T-helper 2 cell treated with Interferon-gamma antibody and Interleukin-4, amounts not matched to agents 100 ng/mL and 5 ng/mL, for 36 hours (primary cell): ENCODE measurements around the gene RAVER2. TPM values are rescaled to one million over a fixed set of nuclear protein-coding genes. Genes with fewer than 3 reads are reported as not detected.
"Not testable (repeated sequence)": the region's sequence is repeated elsewhere in the genome, so short reads cannot be mapped to it uniquely, and the experiment has no call there.

ENCODE experiments used
- intact Hi-C: fragments of 100-400 bp; cut with micrococcal nuclease; formaldehyde crosslinking; loops from one replicate; pipeline ENCODE4 v1.15.1; 2023
- total RNA-seq: library from RNA; stranded (reverse); gene quantifications from 2 replicates; pipeline ENCODE4 v1.2.3, GENCODE V29; 2022

Gene RAVER2, protein sequence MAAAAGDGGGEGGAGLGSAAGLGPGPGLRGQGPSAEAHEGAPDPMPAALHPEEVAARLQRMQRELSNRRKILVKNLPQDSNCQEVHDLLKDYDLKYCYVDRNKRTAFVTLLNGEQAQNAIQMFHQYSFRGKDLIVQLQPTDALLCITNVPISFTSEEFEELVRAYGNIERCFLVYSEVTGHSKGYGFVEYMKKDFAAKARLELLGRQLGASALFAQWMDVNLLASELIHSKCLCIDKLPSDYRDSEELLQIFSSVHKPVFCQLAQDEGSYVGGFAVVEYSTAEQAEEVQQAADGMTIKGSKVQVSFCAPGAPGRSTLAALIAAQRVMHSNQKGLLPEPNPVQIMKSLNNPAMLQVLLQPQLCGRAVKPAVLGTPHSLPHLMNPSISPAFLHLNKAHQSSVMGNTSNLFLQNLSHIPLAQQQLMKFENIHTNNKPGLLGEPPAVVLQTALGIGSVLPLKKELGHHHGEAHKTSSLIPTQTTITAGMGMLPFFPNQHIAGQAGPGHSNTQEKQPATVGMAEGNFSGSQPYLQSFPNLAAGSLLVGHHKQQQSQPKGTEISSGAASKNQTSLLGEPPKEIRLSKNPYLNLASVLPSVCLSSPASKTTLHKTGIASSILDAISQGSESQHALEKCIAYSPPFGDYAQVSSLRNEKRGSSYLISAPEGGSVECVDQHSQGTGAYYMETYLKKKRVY
- 0.52 and 0.70 TPM in 2 replicates for total RNA-seq

DNA sequence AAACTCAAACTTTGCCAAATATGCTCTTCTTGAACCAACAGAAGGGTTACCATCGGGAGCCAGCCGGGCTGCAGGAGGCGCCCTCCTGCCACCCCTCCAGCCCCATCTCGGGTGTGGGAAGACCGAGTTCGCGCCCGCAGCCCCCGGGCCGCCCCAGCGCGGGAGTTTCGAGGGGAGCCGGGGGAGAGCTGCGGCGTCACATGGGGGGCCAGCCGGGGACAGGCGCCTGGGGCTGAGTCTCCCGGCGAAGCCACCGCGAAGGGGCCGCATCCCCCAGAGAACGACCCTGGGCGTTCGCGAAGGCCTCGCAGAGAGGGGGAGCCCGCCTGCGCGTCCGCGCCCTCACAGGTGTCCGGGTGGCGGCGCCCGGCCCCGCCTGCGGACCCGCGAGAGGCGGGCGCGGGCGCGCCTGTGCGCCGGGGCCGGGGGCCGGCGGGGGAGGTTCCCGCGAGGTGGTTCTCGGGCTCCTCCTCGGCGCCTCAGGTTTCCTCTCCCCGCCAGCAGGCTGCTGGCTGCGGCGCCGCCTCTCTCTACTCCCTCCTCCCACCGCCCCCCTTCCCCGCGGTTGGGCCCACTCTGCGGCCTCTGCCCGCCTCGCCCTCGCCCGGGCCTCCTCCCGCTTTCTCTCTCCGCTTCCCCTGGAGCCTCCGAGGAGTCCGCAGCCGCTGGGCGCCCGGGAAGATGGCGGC lies at the start of gene RAVER2:
Gene RAVER2 (plus strand): TSS at position 584 of the 689 bp plus-strand sequence. CDS start 98 bp downstream, at position 682.
- intact Hi-C loops = loop anchor here (2.0 to 10.0 kb wide), 2 partner anchors 80 to 320 kb away; no protein-coding TSS in a partner anchor

DNA sequence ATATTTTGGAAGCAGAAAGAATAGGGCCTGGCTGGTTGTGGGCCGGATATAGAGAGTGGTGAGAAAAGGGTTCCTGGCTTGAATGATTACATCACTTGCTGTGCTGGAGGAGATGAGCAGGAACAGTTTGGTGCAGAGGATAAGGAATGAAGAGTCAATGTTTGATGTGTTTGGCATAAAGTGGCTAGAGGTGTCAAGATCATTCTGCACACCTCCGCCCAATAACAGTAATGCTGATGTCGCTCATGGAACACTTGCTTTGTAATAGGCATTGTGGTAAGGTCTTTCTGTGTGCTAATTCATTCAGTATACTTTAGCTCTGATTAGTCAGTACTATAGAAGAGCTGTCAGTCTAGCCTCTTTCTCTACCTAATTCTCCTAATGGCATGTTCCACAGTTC lies 48.0 kb upstream of the RAVER2 start:
- intact Hi-C loops = no loop called here

DNA sequence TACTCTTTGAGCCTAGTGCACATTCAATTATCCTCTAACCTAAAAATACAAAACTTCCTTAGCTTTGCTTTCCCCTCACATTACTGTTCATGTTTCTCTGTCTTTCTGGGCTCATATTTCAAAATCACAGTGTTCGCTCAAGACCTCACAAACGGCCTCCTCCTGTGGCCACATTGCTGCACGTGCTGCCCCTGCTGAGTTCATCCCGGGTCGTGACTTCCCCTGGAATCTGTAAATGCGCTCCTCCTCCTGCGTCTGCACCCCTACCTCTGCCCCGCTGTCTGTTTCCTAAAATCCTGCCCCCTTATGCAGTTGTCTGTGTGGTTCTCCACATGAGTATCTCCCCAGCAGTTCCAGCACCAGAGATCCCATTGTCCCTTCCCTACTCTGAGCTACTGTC lies 45.5 kb upstream of the RAVER2 start:
- intact Hi-C loops = no loop called here

DNA sequence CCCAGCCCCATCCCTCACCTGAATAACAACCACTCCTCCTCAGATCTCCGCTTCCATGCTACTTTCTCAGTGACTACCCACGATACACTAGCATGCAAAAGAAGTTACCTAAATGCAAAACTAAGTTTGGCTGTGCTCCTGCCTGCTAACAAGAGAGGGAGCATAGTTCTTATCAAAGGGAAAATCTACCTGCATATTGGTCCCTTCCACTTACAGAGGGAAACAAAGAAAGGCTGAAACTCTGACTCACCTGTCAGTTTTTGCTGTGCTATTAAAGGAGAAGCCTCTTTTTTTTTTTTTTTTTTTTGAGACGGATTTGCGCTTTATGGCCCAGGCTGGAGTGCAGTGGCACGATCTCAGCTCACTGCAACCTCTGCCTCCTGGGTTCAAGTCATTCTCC lies 43.8 kb upstream of the RAVER2 start:
- intact Hi-C loops = no loop called here

DNA sequence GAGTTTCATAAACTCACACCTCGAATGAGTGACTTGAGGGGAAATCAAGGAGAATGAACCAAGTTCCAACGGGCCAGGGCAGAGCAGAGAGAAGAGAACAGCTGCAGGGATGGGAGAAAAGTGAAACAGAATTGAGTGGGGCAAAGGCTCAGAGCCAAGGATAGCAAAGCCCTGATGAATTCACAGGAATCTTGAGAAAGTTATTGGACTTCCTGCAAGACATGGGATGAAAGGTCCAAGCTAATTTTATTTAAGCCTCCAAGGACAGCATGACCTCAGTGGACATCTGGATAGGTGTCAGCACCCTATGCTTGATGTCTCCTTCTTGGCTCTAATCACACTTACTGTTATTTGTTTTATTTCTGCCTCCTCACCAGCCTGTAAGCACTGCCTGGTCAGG lies 43.0 kb upstream of the RAVER2 start:
- intact Hi-C loops = no loop called here

DNA sequence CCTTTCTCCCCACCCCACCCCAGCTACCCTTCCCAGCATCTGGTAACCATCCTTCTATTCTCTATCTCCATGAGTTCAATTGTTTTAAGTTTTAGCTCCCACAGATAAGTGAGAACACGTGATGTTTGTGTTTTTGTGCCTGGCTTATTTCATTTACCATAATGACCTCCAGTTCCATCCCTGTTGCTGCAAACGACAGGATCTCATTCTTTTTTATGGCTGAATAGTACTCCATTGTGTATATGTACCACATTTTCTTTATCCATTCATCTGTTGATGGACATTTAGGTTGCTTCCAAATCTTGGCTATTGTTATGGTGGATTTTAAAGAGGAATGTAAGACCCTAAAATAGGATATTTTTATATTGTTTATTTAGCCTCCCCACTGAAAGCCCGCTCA lies 42.2 kb upstream of the RAVER2 start:
- intact Hi-C loops = not testable (repeated sequence)

DNA sequence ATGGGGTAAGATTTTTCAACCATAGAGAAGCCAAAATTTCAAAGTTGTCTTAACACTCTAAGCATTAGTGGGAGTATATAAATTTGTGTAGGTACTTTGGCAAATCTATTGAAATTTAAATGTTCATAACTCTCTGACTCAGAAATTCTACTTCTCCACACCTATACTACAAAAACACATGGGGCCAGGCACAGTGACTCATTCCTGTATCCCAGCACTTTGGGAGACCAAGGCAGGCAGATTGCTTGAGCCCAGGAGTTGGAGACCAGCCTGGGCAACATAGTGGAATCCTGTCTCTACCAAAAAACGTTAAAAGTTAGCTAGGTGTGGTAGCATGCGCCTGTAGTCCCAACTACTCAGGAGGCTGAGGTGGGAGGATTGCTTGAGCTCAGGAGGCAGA lies 41.3 kb upstream of the RAVER2 start:
- intact Hi-C loops = no loop called here

DNA sequence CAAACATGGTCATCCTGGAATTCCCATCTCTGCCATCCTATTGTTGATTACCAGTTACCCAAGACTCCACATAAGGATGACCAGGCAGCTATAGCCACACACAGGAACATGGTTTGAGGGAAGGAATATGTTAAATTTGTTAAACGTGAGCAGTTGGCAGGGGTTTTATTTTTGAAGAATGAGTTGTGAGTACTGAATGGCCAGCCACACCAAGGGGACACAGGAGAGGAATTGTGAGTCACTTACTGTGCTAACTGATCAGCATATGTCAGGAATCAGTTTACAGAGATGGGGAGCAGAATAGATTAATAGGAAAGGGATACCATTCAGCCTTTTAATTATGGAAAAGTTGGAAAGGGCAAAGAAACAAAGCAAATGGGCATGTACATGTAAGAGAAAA lies 39.3 kb upstream of the RAVER2 start:
- intact Hi-C loops = no loop called here

DNA sequence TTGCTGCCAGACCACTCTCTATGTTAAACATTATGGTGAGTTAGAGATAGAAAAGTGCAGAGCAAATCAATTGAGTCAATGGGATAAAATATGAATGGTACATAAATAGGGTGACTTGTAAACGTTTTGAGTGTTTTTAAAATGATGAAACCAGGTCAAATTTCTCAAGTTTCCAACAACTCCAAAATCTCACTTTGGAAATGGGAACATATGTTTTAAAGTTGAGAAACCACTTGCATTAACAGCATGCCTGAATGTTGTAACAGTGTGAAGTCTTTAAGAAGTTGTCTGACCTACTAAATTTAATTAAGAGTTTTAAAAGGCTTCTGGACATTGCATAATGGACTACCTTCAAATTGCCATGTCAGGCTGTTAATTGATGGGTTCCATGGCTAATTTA lies 33.6 kb upstream of the RAVER2 start:
- intact Hi-C loops = no loop called here

DNA sequence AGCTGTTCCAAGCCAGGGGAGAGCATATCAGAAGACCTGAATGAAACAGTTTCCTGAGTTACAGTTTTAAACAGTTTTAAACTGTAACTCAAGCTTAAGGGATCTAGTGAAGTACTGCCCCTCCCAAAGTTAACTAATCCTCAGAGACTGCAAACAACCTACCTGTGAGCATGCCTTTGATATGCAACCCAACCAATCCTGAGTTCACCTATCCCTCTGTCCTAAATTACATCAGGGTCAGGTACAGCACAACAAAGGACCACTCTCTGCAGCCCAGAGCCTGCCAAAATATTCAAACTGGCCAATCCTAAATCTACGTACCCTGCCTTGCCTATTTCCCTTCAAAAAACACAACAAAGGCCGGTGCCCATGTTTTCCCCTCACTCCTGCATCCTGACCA lies 32.8 kb upstream of the RAVER2 start:
- intact Hi-C loops = no loop called here

DNA sequence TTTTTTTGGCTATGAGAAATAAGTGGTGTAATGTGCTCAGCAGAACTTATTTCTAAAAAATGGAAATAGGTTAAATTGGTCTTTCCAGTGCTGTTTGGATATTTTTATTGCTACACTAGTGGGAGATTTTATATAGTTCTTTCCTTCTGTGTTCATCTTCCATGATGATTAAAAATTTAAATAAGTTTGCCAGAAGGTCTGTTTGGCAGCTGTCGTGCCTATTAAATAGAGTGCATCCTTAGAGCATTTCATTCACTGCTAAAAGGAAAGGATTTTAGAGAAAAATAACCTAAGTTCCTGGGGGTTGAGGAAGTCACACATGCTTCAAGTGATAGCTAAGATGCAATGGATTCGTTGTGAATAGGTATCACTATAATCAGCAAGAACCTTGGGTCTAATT lies 29.7 kb upstream of the RAVER2 start:
- intact Hi-C loops = no loop called here

DNA sequence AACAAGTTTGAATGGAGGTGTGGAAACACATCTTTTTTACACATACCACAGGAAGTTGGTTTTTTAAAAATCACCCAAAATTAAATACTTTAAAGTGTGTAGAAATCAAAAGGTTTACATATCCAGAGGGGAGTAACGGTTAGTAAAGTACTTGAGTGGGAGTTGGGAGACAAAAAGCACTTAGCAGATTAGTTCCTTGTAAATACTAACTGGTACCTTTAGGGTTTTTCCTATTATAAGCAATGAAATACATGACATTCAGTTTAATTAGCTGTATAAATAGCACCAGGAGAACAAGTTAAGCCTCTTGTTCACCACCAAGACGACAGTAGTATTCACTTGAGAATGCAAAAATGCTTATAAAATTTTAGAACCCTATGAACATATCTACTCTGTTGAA lies 23.7 kb upstream of the RAVER2 start:
- intact Hi-C loops = no loop called here

DNA sequence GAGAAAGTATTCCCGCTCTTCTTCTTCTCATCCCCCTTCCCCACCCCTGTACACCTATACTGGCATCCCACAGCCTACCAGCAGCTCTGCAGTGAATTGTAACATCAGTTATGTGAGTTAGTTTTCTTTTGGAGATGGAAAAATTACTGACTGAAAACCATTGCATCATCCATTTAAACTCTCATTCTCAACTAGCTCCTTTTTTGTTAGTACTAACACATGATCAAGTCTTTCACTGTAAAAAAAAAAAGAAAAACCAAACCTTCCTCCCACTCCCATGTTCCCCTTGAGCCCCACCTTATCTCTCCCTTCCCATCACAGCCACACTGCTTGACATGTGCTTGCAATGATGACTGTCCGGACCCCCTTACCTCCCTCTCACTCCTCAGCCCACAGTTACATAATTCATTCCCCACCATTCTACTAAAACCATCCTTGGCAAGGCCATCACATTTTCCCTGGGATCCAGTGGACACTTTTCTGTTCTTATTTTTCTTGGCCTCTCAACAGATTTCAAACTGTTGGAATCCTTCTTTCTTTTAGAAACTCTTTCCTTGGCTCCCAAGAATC lies 23.2 kb upstream of the RAVER2 start:
- intact Hi-C loops = no loop called here

DNA sequence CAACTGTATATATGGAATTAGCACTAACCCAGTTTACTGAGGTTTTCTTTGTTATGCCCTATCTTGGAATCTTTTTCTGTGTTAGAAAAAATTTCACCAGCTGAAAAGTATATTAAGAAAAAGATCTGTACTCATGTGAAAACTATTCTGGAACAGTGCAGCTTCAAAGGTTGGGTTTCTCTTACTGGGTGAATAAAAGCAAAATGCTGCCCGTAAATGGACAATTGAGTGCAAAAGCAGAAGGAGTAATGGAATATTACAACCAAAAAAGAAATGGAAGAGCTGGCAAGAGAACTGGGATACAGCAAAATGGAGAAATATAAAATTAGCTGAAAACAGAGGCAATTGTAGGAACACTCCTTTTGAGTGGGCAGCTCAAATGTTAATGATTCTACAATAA lies 17.0 kb upstream of the RAVER2 start:
- intact Hi-C loops = no loop called here

DNA sequence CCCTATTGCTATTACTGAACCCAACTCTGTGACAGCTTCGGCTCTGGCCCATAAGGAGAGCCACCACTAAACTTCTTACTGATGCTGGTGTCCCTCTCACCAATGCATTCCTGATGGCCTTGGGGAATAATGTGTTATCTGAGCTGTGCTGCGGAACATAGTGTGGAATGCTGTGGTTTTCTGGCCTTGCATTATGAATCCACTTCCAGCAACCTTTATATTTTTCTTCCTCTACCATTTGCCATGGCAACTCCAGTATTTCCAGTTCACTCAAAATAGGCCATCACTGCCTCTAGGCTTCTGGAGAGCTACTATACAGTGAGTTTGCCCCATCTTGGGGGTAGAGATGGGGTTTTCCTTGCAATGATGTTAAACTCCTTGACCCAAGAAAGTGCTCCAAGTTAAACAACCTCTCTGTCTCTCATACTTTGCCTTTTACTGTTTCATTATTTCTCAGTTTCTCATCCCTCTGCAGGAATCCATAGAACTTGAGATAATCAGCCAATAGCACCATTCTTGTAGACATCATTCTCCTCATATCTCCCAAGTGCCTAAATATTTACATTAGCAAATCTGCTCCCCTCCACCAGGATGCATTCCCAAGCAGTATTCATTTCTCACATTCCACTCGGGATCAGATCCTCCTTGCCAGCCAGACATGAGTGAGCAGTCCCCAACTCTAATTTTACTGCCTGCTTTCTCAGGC lies 11.1 kb upstream of the RAVER2 start:
- intact Hi-C loops = no loop called here

DNA sequence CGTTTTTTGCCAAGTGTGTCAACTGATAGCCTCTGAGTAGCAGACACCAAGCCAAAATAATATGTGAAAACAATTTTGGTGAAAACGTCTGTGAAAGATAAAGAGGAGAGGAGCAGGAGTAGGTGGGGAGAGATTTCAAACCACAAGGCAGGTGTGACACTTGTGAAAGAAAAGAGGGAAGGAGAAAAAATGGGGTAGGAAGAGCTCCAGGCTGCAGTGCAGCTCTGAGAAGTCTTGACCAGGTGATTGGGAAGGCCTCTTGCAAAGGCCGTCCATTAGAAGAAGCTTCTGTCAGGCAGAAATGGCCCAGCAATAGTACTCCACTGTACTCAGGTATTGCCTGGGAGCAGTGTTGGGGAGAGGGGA lies 10.6 kb upstream of the RAVER2 start:
- intact Hi-C loops = no loop called here

DNA sequence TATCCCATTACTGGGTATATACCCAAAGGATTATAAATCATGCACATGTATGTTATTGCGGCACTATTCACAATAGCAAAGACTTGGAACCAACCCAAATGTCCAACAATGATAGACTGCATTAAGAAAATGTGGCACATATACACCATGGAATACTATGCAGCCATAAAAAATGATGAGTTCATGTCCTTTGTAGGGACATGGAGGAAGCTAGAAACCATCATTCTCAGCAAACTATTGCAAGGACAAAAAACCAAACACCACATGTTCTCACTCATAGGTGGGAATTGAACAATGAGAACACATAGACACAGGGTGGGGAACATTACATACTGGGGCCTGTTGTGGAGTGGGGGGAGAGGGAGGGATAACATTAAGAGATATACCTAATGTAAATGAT lies 4.2 kb upstream of the RAVER2 start:
- intact Hi-C loops = loop anchor here (10.0 kb wide), 1 partner anchor 324 kb away; no protein-coding TSS in a partner anchor

DNA sequence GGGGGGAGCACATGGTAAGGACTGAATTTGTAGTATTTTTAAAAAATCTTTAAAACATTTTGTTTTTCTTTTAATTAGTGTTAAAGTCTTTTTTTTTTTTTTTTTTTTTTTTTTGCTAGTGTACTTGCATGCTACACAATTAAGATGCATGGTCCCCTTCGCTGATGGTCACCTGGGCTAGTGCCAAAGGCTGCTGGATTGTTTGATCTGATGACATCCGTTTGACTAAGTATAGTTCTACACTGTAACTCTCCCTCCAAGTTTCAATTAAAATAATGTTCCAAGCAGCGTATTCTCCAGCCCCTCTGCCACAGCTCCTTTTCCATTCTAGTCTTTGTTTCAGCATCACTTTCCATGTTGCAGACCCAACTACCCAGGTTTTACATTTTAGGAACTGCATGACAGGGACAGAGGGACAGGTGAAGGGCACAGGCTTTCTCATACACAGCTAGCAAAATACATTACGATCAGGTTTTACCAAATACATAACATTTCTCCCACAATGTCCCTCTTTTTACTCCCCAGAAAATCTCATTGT lies 852 bp upstream of the RAVER2 start:
- intact Hi-C loops = loop anchor here (2.0 to 10.0 kb wide), 2 partner anchors 81 to 321 kb away; no protein-coding TSS in a partner anchor

DNA sequence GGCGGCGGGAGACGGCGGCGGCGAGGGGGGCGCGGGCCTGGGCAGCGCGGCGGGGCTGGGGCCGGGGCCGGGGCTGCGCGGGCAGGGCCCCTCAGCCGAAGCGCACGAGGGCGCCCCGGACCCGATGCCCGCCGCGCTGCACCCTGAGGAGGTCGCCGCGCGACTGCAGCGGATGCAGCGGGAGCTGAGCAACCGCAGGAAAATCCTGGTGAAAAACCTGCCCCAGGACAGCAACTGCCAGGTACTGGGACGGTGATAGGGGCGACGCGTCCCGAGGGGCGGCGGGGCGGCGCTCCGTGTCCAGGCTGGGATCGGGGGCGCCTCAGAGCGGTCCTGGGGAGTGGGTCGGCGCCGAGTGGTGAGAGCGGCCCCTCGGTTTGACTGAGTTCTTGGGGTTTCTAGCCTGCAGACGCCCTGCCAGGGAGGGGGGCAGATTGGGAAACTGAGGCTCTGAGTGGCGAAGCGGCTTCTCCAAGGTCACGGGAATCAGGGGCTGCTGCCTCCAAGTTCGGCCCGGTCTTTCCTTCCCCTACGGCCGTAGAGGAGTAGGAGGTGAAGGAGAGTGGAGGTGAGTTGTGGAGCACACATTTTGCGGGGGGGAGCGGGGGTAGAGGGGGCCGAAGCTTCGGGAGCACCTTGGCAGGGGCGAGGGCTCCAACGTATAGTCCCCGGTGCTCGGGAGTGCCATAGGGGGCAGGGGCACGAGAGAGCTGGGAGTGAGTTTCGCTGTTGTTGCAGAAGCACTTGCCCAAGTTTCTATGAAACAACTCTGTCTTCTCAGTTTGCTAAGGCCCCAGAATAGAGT lies 508 bp downstream of the RAVER2 start:
- intact Hi-C loops = loop anchor here (2.0 to 10.0 kb wide), 2 partner anchors 79 to 319 kb away; no protein-coding TSS in a partner anchor
